Ovary (tissue), 9 donors: ENCODE data around the gene C13orf46. TPM values are rescaled to one million over a fixed set of nuclear protein-coding genes. Genes with fewer than 3 reads are reported as not detected.
A peak's percentile ranks its signal among the peaks of the same experiment; 100 is the strongest.

Experiments used
- DNase-seq, 5 donors: peaks; one replicate each; pipeline ENCODE4 v3.0.0-alpha.2; 2019 to 2020
- H3K27ac ChIP-seq, 2 donors: fragments of 200-600 bp; one replicate each; pipeline versions ENCODE4 v1.5.1 to v1.8.0; 2019 to 2022
- H3K27me3 ChIP-seq: fragments of 200-600 bp; one replicate; pipeline ENCODE4 v1.8.0; 2022
- H3K36me3 ChIP-seq: fragments of 200-600 bp; sonication (generic); one replicate; pipeline ENCODE4 v1.5.1; 2019
- H3K4me1 ChIP-seq: one replicate; pipeline ENCODE4 v1.8.1; 2013; ENCODE audit warnings: mild to moderate bottlenecking, moderate library complexity; ENCODE audit not compliant: insufficient read depth
- H3K4me3 ChIP-seq: fragments of 200-600 bp; sonication (generic); one replicate; pipeline ENCODE4 v1.5.1; 2017
- H3K9me3 ChIP-seq, 2 donors: fragments of 200-600 bp in 1 of 2; sonication (generic) in 1 of 2; one replicate each; pipeline versions ENCODE4 v1.5.1 to v1.8.1; 2013 to 2019; ENCODE audit warnings: mild to moderate bottlenecking in 1 of 2, moderate library complexity in 1 of 2
- EP300 ChIP-seq: sonication (generic); formaldehyde crosslinking; IDR thresholded peaks from one replicate; pipeline ENCODE4 v1.6.1; 2017; ENCODE audit warnings: antibody characterized with exemption
- POLR2A ChIP-seq: fragments of 450-650 bp; IDR thresholded peaks from one replicate; pipeline ENCODE4 v1.6.1; 2017; ENCODE audit warnings: antibody characterized with exemption, mild to moderate bottlenecking, moderate library complexity
- WGBS, 3 donors: extraction: QIAGEN DNeasy Blood & Tissue Kit in 1 of 3; methylation state at CpG; one replicate each; pipeline versions ENCODE4 v1.1.5 to v1.1.7; 2013 to 2017; 5-methylcytosine and 5-hydroxymethylcytosine counted together
- intact Hi-C, 4 donors: fragments of 100-400 bp; cut with DNase I; formaldehyde crosslinking; loops; one replicate each; pipeline versions ENCODE4 v1.11.0 to v1.15.1; 2022 to 2023
- polyA plus RNA-seq, 2 donors: library from polyadenylated mRNA; stranded (reverse); fragments of 200-250 nt in 1 of 2; fragments of 350-450 nt in 1 of 2; fragmentation: Illumina TruSeq in 1 of 2; extraction: RNeasy Lipid Tissue Mini Kit (QIAGEN cat#74804) in 1 of 2; gene quantifications; one replicate each; pipeline ENCODE4 v1.2.3, GENCODE V29; 2013 to 2014
- total RNA-seq, 7 donors: library from RNA; depleted of rRNA in 2 of 7; stranded (reverse); fragments of >200 nt in 2 of 7; fragmentation: NEBNext Ultra II Directional in 3 of 7; extraction: Animal tissue kit (Norgen Biotek cat#: 25700) in 3 of 7; gene quantifications; one replicate each; pipeline versions ENCODE4 v1.1.0 to v1.2.4, GENCODE V29; 2016 to 2023
- TF ChIP-seq, protein P1 (sequence below), 3 donors: fragments of 450-650 bp in 2 of 3; fragments of 200-600 bp in 1 of 3; IDR thresholded peaks; one replicate each; pipeline versions ENCODE4 v1.5.1 to v1.8.0; 2016 to 2022; ENCODE audit warnings: antibody characterized with exemption in 3 of 3, mild to moderate bottlenecking in 1 of 3
- donor health status: DM: no; HTN: no; CAD: no; lungs with moderate emphysema.
- donor health status: DM: no; HTN: no; CAD: no.
- donor health status: Bipolar disorder and iron deficiency.
- donor health status: DM: yes; HTN: yes; CAD: no.
- donor health status: DM: no; HTN: no; CAD: no.
- donor health status: DM: yes; HTN: yes; CAD: no.

Gene C13orf46
- total and polyA plus RNA-seq, 9 donors: 0.05 to 2.0 (median 0.50) TPM; not detected in 2

DNA sequence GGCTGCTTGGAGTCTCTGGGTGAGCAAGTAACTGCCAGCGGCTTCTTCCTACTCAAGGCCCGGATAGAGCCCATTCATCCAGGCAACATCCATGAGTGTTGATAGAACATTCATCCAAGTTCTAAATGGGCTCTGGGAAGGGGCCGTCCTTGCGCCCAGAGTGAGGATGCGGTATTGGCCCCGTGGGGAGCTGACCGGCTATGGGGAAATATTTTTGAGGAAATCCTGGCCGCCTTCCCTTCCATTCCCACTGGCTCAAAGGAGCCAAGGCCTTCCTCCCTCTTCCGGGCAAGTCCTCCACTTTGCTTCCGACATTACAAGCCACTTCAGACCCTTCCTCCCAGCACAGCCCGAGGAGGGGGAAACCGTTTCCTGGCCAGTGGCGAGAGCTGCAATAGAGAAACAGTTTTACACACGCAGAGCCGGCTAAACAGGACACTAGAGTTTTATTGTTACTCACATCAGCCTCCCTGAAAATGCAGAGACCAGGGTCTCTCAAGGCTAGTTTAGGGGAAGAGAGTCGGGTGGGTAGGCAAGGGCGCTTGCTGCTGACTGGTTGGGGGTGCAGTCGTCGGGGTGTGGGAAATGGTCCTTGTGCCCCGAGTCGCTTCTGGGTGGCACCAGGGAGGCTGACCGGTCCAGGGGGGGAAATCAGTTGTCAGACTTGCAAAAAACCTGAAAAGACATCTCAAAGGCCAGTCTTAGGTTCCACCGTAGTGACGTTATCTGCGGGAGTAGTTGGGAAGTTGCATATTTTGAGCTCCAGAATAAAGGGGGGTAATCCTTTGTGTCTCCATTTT lies 37.5 kb downstream of the C13orf46 start:
- WGBS, 3 donors: 85 to 92% (median 88%) methylated on average over 25 of the region's 25 CpGs
- Histone ChIP-seq H3K36me3 (no peaks in the 10 kb centered on the region), H3K4me3 (no peak overlapping the region), H3K27ac (no peak overlapping the region), H3K9me3 (no peaks in the 10 kb centered on the region), H3K4me1 (no peaks in the 10 kb centered on the region), H3K27me3 (no peaks in the 10 kb centered on the region)
- peak in 1 of 5 donors; percentile 25 for DNase-seq
- intact Hi-C loops: no loop called here
- TF ChIP-seq EP300 (no peak), POLR2A (no peak)
- TF ChIP-seq, protein P1, sequence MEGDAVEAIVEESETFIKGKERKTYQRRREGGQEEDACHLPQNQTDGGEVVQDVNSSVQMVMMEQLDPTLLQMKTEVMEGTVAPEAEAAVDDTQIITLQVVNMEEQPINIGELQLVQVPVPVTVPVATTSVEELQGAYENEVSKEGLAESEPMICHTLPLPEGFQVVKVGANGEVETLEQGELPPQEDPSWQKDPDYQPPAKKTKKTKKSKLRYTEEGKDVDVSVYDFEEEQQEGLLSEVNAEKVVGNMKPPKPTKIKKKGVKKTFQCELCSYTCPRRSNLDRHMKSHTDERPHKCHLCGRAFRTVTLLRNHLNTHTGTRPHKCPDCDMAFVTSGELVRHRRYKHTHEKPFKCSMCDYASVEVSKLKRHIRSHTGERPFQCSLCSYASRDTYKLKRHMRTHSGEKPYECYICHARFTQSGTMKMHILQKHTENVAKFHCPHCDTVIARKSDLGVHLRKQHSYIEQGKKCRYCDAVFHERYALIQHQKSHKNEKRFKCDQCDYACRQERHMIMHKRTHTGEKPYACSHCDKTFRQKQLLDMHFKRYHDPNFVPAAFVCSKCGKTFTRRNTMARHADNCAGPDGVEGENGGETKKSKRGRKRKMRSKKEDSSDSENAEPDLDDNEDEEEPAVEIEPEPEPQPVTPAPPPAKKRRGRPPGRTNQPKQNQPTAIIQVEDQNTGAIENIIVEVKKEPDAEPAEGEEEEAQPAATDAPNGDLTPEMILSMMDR (IDR thresholded peaks at IDR 0.05): no peak

- no peaks in the 10 kb centered on the region for H3K9me3 ChIP-seq
- WGBS, 3 donors: 40 to 75% (median 52%) methylated on average over 20 to 21 of the region's 21 CpGs
- no peaks in the 10 kb centered on the region for H3K27me3 ChIP-seq
- H3K4me1 ChIP-seq: no peaks in the 10 kb centered on the region
- no peaks in the 10 kb centered on the region for H3K36me3 ChIP-seq
- H3K27ac ChIP-seq: no peak overlapping the region
- DNase-seq: peak in 1 of 5 donors; percentile 32
- intact Hi-C loops: no loop called here
- TF ChIP-seq, protein P1 (IDR thresholded peaks at IDR 0.05): no peak
- no peak for TF ChIP-seq POLR2A
- no peak for TF ChIP-seq EP300
- H3K4me3 ChIP-seq: no peak overlapping the region
Measured at GRCh38 chr13:113935001-113935844, 38.7 kb downstream of the C13orf46 start.

- 86 to 89% (median 87%) methylated on average over 14 of the region's 14 CpGs for WGBS, 3 donors
- Histone ChIP-seq H3K4me3 (no peak overlapping the region), H3K27me3 (no peaks in the 10 kb centered on the region), H3K9me3 (no peaks in the 10 kb centered on the region), H3K36me3 (no peaks in the 10 kb centered on the region), H3K27ac (no peak overlapping the region), H3K4me1 (no peaks in the 10 kb centered on the region)
- peak in 3 of 5 donors; percentile 10 to 29 (median 12) for DNase-seq
- intact Hi-C loops: no loop called here
- TF ChIP-seq POLR2A (no peak), EP300 (no peak)
- TF ChIP-seq, protein P1 (IDR thresholded peaks at IDR 0.05): no peak
Measured at GRCh38 chr13:113934576-113934975, 39.3 kb downstream of the C13orf46 start.

DNA sequence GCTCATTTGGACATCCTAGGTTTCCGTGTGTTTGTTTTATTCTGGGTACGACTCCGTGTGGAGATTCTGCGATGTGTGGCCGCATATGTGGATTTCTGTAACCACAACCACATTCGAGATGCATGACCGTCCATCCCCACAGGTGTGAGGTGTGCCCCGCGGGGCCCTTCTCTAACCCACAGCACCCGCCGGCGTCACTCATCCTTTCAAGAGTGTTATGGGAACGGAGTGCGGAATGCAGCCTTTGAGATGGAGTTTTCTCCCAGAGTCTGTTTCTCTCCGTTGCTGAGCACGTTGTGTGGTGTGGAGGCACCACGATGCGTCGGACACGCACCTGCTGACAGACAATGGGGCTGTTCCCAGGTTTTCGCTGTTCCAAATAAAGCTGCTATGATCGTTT lies 40.0 kb downstream of the C13orf46 start:
- Histone ChIP-seq H3K27ac (no peak overlapping the region), H3K9me3 (no peaks in the 10 kb centered on the region), H3K4me1 (peaks cover 5% of the 10 kb centered on the region), H3K4me3 (no peak overlapping the region), H3K36me3 (no peaks in the 10 kb centered on the region), H3K27me3 (no peaks in the 10 kb centered on the region)
- peak in 4 of 5 donors; percentile 4 to 18 (median 6) for DNase-seq
- TF ChIP-seq POLR2A: no peak
- TF ChIP-seq, protein P1 (IDR thresholded peaks at IDR 0.05): no peak
- intact Hi-C loops: no loop called here
- WGBS, 3 donors: 94 to 98% (median 97%) methylated on average over 22 of the region's 22 CpGs
